ENCODE measurements around the gene CATSPERE.

- TF ChIP-seq CTCF (IDR thresholded peaks at IDR 0.05) = no peak
- no peak for TF ChIP-seq POLR2A (IDR thresholded peaks at IDR 0.05)
These were observed 115.3 kb downstream of the CATSPERE start for GRCh38 chr1:244576259-244576892.
